ENCODE data around the gene SVEP1.

- TF ChIP-seq EZH2 (IDR thresholded peaks at IDR 0.05) (no peak), CTCF (IDR thresholded peaks at IDR 0.05) (no peak), EZH2phosphoT487 (IDR thresholded peaks at IDR 0.05) (no peak)
Measured at GRCh38 chr9:110323818-110324217, 255.7 kb downstream of the SVEP1 start.

All from neural progenitor cell (in vitro differentiated cells).